GM12872 (cell line): ENCODE measurements around the gene SHANK2.

Source experiments
- CTCF ChIP-seq: IDR thresholded peaks from 3 replicates; pipeline ENCODE4 v1.5.1; 2011; ENCODE audit warnings: low read depth, mild to moderate bottlenecking, low read length, moderate library complexity; ENCODE audit not compliant: insufficient read depth

SHANK2 gene

GRCh38 chr11:71248251-71248570 lies 4.2 kb downstream of the SHANK2 start:
- no peak for TF ChIP-seq CTCF

- no peak for TF ChIP-seq CTCF
Measured at GRCh38 chr11:71247551-71248250, 4.7 kb downstream of the SHANK2 start.

- no peak for TF ChIP-seq CTCF
Measured at GRCh38 chr11:71246559-71246958, 5.8 kb downstream of the SHANK2 start.

GRCh38 chr11:71245601-71246391 lies 6.6 kb downstream of the SHANK2 start:
- no peak for TF ChIP-seq CTCF

GRCh38 chr11:71244116-71244810 lies 8.1 kb downstream of the SHANK2 start:
- TF ChIP-seq CTCF = no peak

GRCh38 chr11:71242391-71242790 lies 10.0 kb downstream of the SHANK2 start:
- no peak for TF ChIP-seq CTCF

- TF ChIP-seq CTCF = no peak
Measured at GRCh38 chr11:71241721-71242259, 10.6 kb downstream of the SHANK2 start.
